Subcutaneous preadipocyte (primary cell): ENCODE measurements around the gene RHBDD3. TPM values are rescaled to one million over a fixed set of nuclear protein-coding genes. Genes with fewer than 3 reads are reported as not detected.

Source experiments
- total RNA-seq: library from RNA; depleted of rRNA; stranded (reverse); fragments of >200 nt; gene quantifications from 2 replicates; pipeline ENCODE4 v1.2.3, GENCODE V29; 2012

The RHBDD3 gene
- 17.3 and 19.4 TPM in 2 replicates for total RNA-seq

DNA sequence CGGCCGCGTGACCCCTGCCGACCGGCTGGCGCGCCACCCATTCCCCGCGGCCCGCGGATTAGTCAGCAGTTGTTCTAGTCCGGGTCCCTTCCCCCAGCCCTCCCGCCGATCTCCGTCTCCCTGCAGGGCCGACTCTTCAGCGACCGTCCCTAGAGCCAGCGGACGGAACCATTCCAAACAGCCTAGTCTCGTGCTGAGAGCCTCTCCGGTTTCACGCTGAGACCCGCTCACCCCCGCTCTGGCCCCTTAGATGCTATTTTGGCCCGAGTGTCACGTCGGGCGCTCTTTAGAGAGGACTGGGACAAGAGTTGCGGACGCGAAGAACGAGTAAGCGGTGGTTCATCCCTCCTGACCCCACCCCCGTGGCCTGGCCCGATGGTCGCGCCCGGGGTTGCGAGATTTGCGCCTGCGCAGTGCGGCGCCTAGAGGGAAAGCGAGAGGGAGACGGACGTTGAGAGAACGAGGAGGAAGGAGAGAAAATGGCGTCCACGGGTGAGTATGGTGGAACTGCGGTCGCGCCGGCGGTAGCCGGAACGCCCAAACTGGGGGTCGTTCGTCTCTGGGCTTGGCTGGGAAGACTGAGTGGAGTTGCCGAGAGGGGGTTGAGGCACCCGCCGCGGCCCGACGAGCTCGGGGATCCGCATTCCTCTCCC lies at the start of gene RHBDD3, which contains the start of gene EWSR1:
Gene RHBDD3 (minus strand): TSS at position 124 of the 653 bp plus-strand sequence. CDS start 2,355 bp downstream, outside the sequence.
Gene EWSR1 (plus strand): TSS at position 411 of the 653 bp plus-strand sequence. CDS start 69 bp downstream, at position 480.

GRCh38 chr22:29315286-29316140 lies 47.7 kb upstream of the RHBDD3 start, which contains the start of gene RASL10A:
RASL10A (minus strand) TSS chr22:29315697; CDS start chr22:29315246, 451 bp downstream.

DNA sequence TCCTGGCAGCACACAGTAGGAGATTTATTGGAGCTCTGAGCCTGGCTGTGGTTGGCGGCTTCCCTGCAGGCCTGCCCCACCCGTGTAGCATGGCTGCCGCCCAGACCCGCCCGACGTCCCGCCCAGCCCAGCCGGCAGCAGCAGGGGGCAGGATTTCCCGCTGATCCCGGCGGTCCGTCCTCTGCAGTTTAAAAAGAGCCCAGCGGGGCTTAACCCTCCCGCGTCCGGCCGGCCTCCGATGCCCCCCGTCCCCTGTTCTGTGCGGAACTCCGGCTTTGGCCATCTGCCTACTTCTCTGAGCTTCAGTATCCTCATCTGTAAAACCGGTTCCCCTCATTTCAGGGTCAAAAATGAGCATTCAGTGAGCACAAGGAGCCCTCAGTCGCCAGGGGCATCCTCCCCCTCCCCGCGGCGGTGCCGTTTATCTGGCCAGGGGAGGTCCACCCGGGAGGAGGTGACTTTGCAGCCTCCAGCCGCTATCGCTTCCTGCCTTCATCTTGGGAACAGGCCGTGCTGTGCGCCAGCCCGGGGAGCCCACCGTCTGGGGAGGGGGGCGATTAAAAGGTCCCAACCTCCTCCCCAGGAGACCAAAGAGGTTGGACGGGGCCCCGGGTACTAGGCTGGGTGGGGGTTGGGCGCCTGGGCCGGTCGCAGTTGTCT lies 38.5 kb upstream of the RHBDD3 start, which contains the start of gene GAS2L1:
Gene GAS2L1 (plus strand): TSS at position 476 of the 660 bp plus-strand sequence. CDS start 1,456 bp downstream, outside the sequence.

Other genes with a start within 250 kb of the RHBDD3 start
- gene C22orf31, start 206.2 kb downstream of the RHBDD3 start, total RNA-seq, result not detected in 2 replicates
- gene KREMEN1, start 194.9 kb downstream of the RHBDD3 start, total RNA-seq, result 4.7 and 5.9 TPM in 2 replicates
- under 0.01 TPM in 1 of 2 replicates, not detected in the other for gene EMID1, start 62.1 kb downstream of the RHBDD3 start, total RNA-seq
- 168 and 217 TPM in 2 replicates for gene EWSR1, start 287 bp upstream of the RHBDD3 start, total RNA-seq
- gene GAS2L1, start 38.7 kb upstream of the RHBDD3 start, total RNA-seq, result 11.0 and 12.3 TPM in 2 replicates
- gene RASL10A, start 47.7 kb upstream of the RHBDD3 start, total RNA-seq, result not detected in 2 replicates
- 48.5 and 68.8 TPM in 2 replicates for gene AP1B1, start 120.6 kb upstream of the RHBDD3 start, total RNA-seq
- not detected in 2 replicates for gene RFPL1, start 170.6 kb upstream of the RHBDD3 start, total RNA-seq
- 0.37 and 0.78 TPM in 2 replicates for gene NEFH, start 212.2 kb upstream of the RHBDD3 start, total RNA-seq